ENCODE data around the gene CCDC30.

DNA sequence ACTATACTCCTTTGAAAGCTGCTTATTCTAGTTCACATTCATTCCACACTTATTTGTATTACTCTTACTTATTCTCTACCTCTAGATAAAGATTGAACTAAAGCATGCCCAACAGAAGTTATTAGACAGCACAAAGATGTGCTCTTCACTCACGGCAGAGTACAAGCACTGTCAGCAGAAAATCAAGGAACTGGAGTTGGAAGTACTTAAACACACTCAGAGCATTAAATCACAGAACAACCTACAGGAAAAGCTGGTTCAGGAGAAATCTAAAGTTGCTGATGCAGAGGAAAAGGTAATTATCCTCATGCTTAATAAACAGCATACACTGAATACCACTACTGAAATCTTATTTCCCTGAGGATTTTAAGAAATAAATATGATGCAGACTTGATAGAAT lies 113.8 kb downstream of the CCDC30 start:
- TF ChIP-seq, protein P1, sequence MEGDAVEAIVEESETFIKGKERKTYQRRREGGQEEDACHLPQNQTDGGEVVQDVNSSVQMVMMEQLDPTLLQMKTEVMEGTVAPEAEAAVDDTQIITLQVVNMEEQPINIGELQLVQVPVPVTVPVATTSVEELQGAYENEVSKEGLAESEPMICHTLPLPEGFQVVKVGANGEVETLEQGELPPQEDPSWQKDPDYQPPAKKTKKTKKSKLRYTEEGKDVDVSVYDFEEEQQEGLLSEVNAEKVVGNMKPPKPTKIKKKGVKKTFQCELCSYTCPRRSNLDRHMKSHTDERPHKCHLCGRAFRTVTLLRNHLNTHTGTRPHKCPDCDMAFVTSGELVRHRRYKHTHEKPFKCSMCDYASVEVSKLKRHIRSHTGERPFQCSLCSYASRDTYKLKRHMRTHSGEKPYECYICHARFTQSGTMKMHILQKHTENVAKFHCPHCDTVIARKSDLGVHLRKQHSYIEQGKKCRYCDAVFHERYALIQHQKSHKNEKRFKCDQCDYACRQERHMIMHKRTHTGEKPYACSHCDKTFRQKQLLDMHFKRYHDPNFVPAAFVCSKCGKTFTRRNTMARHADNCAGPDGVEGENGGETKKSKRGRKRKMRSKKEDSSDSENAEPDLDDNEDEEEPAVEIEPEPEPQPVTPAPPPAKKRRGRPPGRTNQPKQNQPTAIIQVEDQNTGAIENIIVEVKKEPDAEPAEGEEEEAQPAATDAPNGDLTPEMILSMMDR (IDR thresholded peaks at IDR 0.05; ENCODE audit: low read depth, low read length): no peak
- no peak for TF ChIP-seq POLR2A (IDR thresholded peaks at IDR 0.05; ENCODE audit: extremely low read depth, insufficient read length)
- no peak for TF ChIP-seq MYC (IDR thresholded peaks at IDR 0.05; ENCODE audit: low read depth, low read length)
- TF ChIP-seq, protein P2, sequence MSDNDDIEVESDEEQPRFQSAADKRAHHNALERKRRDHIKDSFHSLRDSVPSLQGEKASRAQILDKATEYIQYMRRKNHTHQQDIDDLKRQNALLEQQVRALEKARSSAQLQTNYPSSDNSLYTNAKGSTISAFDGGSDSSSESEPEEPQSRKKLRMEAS (IDR thresholded peaks at IDR 0.05; ENCODE audit: low read depth, low read length): no peak
